Measurements from ENCODE around the gene CDH12.

CDH12 gene

GRCh38 chr5:21931116-21931515 lies 922.0 kb downstream of the CDH12 start:
- no peak for ATAC-seq (replicated peaks)
- Mint-ChIP-seq H3K4me3 (no peak overlapping the region), H3K4me1 (no peaks in the 10 kb centered on the region), H3K27ac (no peak overlapping the region), H3K9me3 (peaks cover 0 to 2% of the 10 kb centered on the region in 2 donors), H3K36me3 (no peaks in the 10 kb centered on the region), H3K27me3 (no peaks in the 10 kb centered on the region)
- no peak for DNase-seq

- no peak overlapping the region for H3K27ac Mint-ChIP-seq
- no peaks in the 10 kb centered on the region for H3K36me3 Mint-ChIP-seq
- peak; percentile 79 to 82 for ATAC-seq (replicated peaks)
- no peaks in the 10 kb centered on the region for H3K27me3 Mint-ChIP-seq
- DNase-seq, result no peak
- H3K4me3 Mint-ChIP-seq, result no peak overlapping the region
- peaks cover 0 to 2% of the 10 kb centered on the region in 2 donors for H3K4me1 Mint-ChIP-seq
- H3K9me3 Mint-ChIP-seq, result no peaks in the 10 kb centered on the region
These were observed 933.6 kb downstream of the CDH12 start for GRCh38 chr5:21919414-21920022.

GRCh38 chr5:21918451-21918850 lies 934.7 kb downstream of the CDH12 start:
- ATAC-seq (replicated peaks) (no peak), DNase-seq (no peak)
- H3K9me3 Mint-ChIP-seq, result no peaks in the 10 kb centered on the region
- H3K36me3 Mint-ChIP-seq, result no peaks in the 10 kb centered on the region
- H3K27ac Mint-ChIP-seq, result no peak overlapping the region
- no peaks in the 10 kb centered on the region for H3K27me3 Mint-ChIP-seq
- H3K4me3 Mint-ChIP-seq, result no peak overlapping the region
- peaks cover 0 to 2% of the 10 kb centered on the region in 2 donors for H3K4me1 Mint-ChIP-seq

GRCh38 chr5:21910731-21911130 lies 942.4 kb downstream of the CDH12 start:
- Mint-ChIP-seq H3K27me3 (no peaks in the 10 kb centered on the region), H3K9me3 (no peaks in the 10 kb centered on the region), H3K27ac (no peak overlapping the region), H3K4me3 (no peak overlapping the region), H3K36me3 (no peaks in the 10 kb centered on the region), H3K4me1 (no peaks in the 10 kb centered on the region)
- ATAC-seq (replicated peaks), result no peak
- DNase-seq, result no peak

- Mint-ChIP-seq H3K4me1 (no peaks in the 10 kb centered on the region), H3K36me3 (no peaks in the 10 kb centered on the region), H3K4me3 (no peak overlapping the region), H3K27me3 (no peaks in the 10 kb centered on the region), H3K27ac (no peak overlapping the region), H3K9me3 (peaks cover 0 to 2% of the 10 kb centered on the region in 2 donors)
- ATAC-seq (replicated peaks) (no peak), DNase-seq (no peak)
These were observed 957.3 kb downstream of the CDH12 start for GRCh38 chr5:21895766-21896350.

- H3K27ac Mint-ChIP-seq, result no peak overlapping the region
- no peak for DNase-seq
- H3K9me3 Mint-ChIP-seq, result peaks cover 0 to 2% of the 10 kb centered on the region in 2 donors
- no peaks in the 10 kb centered on the region for H3K4me1 Mint-ChIP-seq
- no peaks in the 10 kb centered on the region for H3K36me3 Mint-ChIP-seq
- H3K27me3 Mint-ChIP-seq, result no peaks in the 10 kb centered on the region
- H3K4me3 Mint-ChIP-seq, result no peak overlapping the region
- no peak for ATAC-seq (replicated peaks)
These were observed 960.0 kb downstream of the CDH12 start for GRCh38 chr5:21893161-21893560.

GRCh38 chr5:21889581-21889980 lies 963.6 kb downstream of the CDH12 start:
- Mint-ChIP-seq H3K27ac (no peak overlapping the region), H3K9me3 (peaks cover 0 to 2% of the 10 kb centered on the region in 2 donors), H3K4me1 (no peaks in the 10 kb centered on the region), H3K4me3 (no peak overlapping the region), H3K36me3 (no peaks in the 10 kb centered on the region), H3K27me3 (no peaks in the 10 kb centered on the region)
- ATAC-seq (replicated peaks) (no peak), DNase-seq (no peak)

GRCh38 chr5:21882074-21882745 lies 970.9 kb downstream of the CDH12 start:
- no peak overlapping the region for H3K4me3 Mint-ChIP-seq
- H3K27me3 Mint-ChIP-seq, result no peaks in the 10 kb centered on the region
- no peaks in the 10 kb centered on the region for H3K4me1 Mint-ChIP-seq
- ATAC-seq (replicated peaks) (no peak), DNase-seq (no peak)
- H3K36me3 Mint-ChIP-seq, result no peaks in the 10 kb centered on the region
- peaks cover 0 to 2% of the 10 kb centered on the region in 2 donors for H3K9me3 Mint-ChIP-seq
- H3K27ac Mint-ChIP-seq, result no peak overlapping the region

GRCh38 chr5:21880164-21880563 lies 973.0 kb downstream of the CDH12 start:
- no peak overlapping the region for H3K27ac Mint-ChIP-seq
- no peaks in the 10 kb centered on the region for H3K4me1 Mint-ChIP-seq
- no peaks in the 10 kb centered on the region for H3K27me3 Mint-ChIP-seq
- H3K4me3 Mint-ChIP-seq, result no peak overlapping the region
- DNase-seq (no peak), ATAC-seq (replicated peaks) (no peak)
- H3K9me3 Mint-ChIP-seq, result peaks cover 0 to 2% of the 10 kb centered on the region in 2 donors
- H3K36me3 Mint-ChIP-seq, result no peaks in the 10 kb centered on the region

- Mint-ChIP-seq H3K4me1 (no peaks in the 10 kb centered on the region), H3K9me3 (peaks cover under 1 to 5% of the 10 kb centered on the region in 2 donors), H3K27ac (no peak overlapping the region), H3K36me3 (no peaks in the 10 kb centered on the region), H3K4me3 (no peak overlapping the region), H3K27me3 (no peaks in the 10 kb centered on the region)
- ATAC-seq (replicated peaks) (no peak), DNase-seq (no peak)
These were observed 990.2 kb downstream of the CDH12 start for GRCh38 chr5:21862986-21863385.

- Mint-ChIP-seq H3K9me3 (no peaks in the 10 kb centered on the region), H3K27ac (no peak overlapping the region), H3K4me1 (no peaks in the 10 kb centered on the region), H3K27me3 (no peaks in the 10 kb centered on the region), H3K36me3 (no peaks in the 10 kb centered on the region), H3K4me3 (no peak overlapping the region)
- ATAC-seq (replicated peaks), result no peak
- no peak for DNase-seq
These were observed 994.7 kb downstream of the CDH12 start for GRCh38 chr5:21858441-21858840.

GRCh38 chr5:21856987-21857386 lies 996.2 kb downstream of the CDH12 start:
- Mint-ChIP-seq H3K4me3 (no peak overlapping the region), H3K36me3 (no peaks in the 10 kb centered on the region), H3K27me3 (no peaks in the 10 kb centered on the region), H3K9me3 (no peaks in the 10 kb centered on the region), H3K4me1 (no peaks in the 10 kb centered on the region), H3K27ac (no peak overlapping the region)
- ATAC-seq (replicated peaks) (no peak), DNase-seq (no peak)

- Mint-ChIP-seq H3K36me3 (no peaks in the 10 kb centered on the region), H3K9me3 (peaks cover 0 to 2% of the 10 kb centered on the region in 2 donors), H3K27ac (no peak overlapping the region), H3K27me3 (no peaks in the 10 kb centered on the region), H3K4me1 (no peaks in the 10 kb centered on the region), H3K4me3 (no peak overlapping the region)
- no peak for ATAC-seq (replicated peaks)
- DNase-seq, result no peak
These were observed 1005.8 kb downstream of the CDH12 start for GRCh38 chr5:21847300-21847699.

- ATAC-seq (replicated peaks) (no peak), DNase-seq (no peak)
- no peaks in the 10 kb centered on the region for H3K4me1 Mint-ChIP-seq
- no peak overlapping the region for H3K4me3 Mint-ChIP-seq
- peaks cover 0 to 2% of the 10 kb centered on the region in 2 donors for H3K9me3 Mint-ChIP-seq
- H3K36me3 Mint-ChIP-seq, result no peaks in the 10 kb centered on the region
- H3K27ac Mint-ChIP-seq, result no peak overlapping the region
- H3K27me3 Mint-ChIP-seq, result no peaks in the 10 kb centered on the region
These were observed 1008.2 kb downstream of the CDH12 start for GRCh38 chr5:21844960-21845359.

- no peak overlapping the region for H3K4me3 Mint-ChIP-seq
- no peaks in the 10 kb centered on the region for H3K27me3 Mint-ChIP-seq
- no peak for DNase-seq
These were observed 1018.3 kb downstream of the CDH12 start for GRCh38 chr5:21834863-21835262.

More at GRCh38 chr5:21834863-21835262, 1018.3 kb downstream of the CDH12 start:
- H3K36me3 Mint-ChIP-seq, result no peaks in the 10 kb centered on the region
- H3K27ac Mint-ChIP-seq, result no peak overlapping the region
- H3K4me1 Mint-ChIP-seq, result peaks cover 5 to 8% of the 10 kb centered on the region in 2 donors
- no peak for ATAC-seq (replicated peaks)
- H3K9me3 Mint-ChIP-seq, result no peaks in the 10 kb centered on the region
